SKM-1 (cell line): ENCODE measurements around the gene OSBPL8.

Source experiments
- DNase-seq: peaks from one replicate; lab custom pipeline; 2025; ENCODE audit not compliant: unreplicated experiment; lab: John Stamatoyannopoulos, UW

The OSBPL8 gene

DNA sequence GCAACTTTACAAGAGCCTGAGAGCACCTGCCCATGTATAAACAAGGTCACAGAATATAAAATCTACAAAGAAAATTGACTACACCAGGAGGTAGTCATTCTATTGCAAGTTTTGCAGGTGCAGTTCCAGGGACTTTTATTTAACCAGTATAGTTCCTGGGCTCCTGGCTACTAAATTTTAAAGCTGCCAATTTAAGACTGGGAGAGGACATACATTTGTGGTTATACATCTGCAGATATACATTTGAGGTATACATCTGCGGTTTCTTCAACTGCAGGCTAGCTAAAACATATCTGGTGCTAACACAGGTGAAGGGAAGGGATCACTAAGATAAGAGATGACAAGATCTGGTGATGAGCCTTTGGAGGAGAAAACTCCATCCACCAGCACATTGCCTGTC, 241.6 kb downstream of the OSBPL8 start:
- no peak for DNase-seq

- no peak for DNase-seq
These were observed 243.1 kb downstream of the OSBPL8 start for GRCh38 chr12:76316468-76316867.

- no peak for DNase-seq
These were observed 246.3 kb downstream of the OSBPL8 start for GRCh38 chr12:76313299-76313698.

DNA sequence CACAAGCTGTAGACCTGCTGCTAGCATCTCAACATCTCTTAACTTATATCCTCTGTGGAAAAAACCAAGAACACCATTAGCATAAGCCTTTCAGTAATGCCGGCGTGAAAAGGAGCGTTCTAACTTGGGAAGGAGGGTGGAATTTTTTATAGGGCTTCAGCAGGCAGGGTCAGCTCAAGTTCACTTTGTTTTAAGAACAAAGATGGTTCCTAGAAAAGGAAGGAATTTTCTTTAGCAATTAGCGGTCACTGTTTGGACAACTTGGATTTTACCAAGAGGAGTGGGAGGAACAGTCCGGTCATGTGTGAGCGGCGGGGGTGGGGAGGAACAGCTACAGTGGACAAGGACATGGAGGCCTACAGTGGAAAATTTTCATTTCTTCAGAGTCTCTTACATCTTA, 247.3 kb downstream of the OSBPL8 start:
- no peak for DNase-seq

GRCh38 chr12:76311796-76312195, 247.8 kb downstream of the OSBPL8 start:
- no peak for DNase-seq

- no peak for DNase-seq
These were observed 249.5 kb downstream of the OSBPL8 start for GRCh38 chr12:76310110-76310509.

DNA sequence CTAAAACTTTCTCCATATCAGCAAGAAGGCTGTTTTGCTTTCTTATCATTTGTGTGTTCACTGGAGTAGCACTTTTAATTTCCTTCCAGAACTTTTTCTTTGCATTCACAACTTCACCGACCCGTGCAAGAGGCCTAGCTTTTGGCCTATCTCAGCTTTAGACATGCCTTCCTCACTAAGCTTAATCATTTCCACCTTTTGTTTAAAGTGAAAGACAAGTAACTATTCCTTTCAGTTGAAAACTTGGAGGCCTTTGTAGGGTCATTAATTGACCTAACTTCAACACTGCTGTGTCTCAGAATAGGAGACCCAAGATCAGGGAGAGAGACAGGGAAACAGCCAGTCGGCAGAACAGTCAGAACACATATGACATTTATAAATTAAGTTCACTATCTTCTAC, 250.7 kb downstream of the OSBPL8 start:
- no peak for DNase-seq

DNA sequence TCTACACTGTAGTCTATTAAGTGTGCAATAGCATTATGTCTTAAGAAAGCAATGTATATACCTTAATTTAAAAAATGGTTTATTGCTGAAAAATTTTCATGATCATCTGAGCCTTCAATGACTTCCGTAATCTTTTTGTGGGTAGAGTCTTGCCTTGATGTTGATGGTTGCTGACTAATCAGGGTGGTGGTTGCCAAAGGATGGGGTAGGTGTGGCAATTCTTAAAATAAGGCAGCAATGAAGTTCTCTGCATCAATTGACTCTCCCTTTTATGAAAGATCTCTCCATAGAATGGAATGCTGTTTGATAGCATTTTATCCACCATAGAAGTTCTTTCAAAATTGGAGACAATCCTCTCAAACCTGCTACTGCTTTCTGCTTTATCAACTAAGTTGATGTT, 252.5 kb downstream of the OSBPL8 start:
- DNase-seq = no peak

GRCh38 chr12:76303989-76304460, 255.5 kb downstream of the OSBPL8 start:
- DNase-seq = no peak

GRCh38 chr12:76303365-76303764, 256.2 kb downstream of the OSBPL8 start:
- DNase-seq = no peak
